Choroid plexus epithelial cell (primary cell): ENCODE data around the gene OR10A6.

Source experiments
- DNase-seq: peaks from one replicate; pipeline ENCODE4 v3.0.0-alpha.2; 2010; ENCODE audit warnings: low read depth
- H3K4me3 ChIP-seq: 2 replicates; pipeline ENCODE4 v1.5.1; 2011; ENCODE audit warnings: low read depth, mild to moderate bottlenecking, control low read depth, low read length, moderate library complexity
- TF ChIP-seq, protein P1 (sequence below): conservative IDR thresholded peaks from 2 replicates; pipeline ENCODE4 v1.5.1; 2011; ENCODE audit warnings: low read depth, mild to moderate bottlenecking, control low read depth, inconsistent platforms, low read length, moderate library complexity

Gene OR10A6

DNA sequence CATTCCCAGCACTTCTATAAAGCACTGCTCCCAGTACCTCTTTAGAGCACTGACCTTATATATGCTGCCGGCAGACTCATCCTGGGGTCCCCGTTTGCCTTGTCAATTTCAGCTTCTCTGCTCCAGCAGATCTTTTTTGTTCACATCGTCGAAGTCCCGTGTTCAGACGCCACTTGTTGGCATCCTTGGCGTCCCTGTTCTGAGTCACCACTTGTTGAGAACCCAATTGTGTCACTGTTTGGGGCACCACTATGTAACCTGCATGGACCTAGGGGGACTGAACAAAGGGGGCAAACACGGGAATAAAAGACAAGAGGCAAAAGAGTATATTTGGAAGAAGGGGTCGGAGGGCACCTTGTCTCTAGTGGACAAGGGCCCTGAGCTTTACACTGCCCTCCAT is 25.5 kb downstream of the OR10A6 start:
- DNase-seq, result no peak
- TF ChIP-seq, protein P1, sequence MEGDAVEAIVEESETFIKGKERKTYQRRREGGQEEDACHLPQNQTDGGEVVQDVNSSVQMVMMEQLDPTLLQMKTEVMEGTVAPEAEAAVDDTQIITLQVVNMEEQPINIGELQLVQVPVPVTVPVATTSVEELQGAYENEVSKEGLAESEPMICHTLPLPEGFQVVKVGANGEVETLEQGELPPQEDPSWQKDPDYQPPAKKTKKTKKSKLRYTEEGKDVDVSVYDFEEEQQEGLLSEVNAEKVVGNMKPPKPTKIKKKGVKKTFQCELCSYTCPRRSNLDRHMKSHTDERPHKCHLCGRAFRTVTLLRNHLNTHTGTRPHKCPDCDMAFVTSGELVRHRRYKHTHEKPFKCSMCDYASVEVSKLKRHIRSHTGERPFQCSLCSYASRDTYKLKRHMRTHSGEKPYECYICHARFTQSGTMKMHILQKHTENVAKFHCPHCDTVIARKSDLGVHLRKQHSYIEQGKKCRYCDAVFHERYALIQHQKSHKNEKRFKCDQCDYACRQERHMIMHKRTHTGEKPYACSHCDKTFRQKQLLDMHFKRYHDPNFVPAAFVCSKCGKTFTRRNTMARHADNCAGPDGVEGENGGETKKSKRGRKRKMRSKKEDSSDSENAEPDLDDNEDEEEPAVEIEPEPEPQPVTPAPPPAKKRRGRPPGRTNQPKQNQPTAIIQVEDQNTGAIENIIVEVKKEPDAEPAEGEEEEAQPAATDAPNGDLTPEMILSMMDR, result no peak
- no peak overlapping the region for H3K4me3 ChIP-seq

DNA sequence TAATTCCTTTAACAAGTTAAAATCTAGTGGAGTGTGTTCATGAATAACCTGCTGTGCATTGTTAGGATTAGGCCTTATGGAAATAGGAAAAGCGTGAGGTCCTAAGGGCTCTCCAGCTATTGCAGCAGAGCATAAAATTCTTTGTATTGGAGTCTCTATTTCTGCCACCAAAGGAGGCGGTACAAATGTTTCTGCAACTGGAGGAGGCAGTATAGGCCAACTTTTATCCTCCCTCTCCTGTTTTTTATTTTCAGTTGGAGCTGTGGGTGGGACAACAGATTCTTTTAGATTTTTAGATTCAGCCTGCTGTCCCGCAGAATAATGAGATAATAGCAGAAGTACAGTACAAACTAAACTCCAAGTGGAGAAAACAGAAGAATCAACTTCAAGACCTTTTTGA is 26.2 kb downstream of the OR10A6 start:
- DNase-seq, result peak; percentile 54
- TF ChIP-seq, protein P1, result peak; percentile 47
- H3K4me3 ChIP-seq, result no peak overlapping the region

DNA sequence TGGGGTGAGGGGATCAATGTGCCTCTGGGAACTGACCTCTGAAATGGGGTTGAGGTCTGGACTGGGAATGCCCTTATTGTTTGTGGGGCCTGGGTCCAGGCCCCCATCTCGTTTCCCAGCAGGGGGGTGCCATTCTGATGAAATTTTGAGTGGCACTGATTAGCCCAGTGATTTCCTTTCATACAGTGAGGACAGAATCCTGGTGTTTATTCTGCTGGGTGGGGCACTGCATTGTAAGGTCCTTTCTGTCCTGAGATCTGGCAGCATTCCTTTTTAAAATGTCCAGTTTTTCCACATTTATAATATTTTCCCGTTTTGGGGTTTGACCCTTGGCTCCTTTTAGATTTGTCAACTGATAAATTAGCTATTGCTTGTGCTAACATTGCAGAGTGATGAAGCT is 27.1 kb downstream of the OR10A6 start:
- no peak for DNase-seq
- no peak overlapping the region for H3K4me3 ChIP-seq
- TF ChIP-seq, protein P1, result no peak

DNA sequence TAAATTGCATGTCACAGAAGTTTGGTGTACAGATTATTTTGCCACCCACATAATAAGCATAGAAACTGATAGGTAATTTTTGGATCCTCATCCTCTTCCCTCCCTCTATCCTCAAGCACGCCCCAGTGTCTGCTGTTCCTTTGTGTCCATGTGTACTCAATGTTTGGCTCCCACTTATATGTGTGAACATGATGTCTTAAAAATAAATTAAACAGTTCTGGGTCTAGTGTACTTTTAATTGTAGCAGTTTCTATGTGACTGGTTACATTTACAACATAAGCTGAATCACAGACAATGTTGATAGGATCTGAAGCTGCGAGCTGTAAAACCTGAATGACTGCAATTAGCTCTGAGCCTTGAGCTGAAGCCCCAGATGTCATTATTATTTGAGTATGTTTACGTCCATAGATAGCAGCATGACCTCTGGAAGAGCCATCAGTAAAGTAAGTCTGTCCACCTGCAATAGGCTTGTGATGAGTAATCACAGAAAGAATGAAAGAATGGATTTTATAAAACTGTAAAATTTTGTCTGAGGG is 29.7 kb downstream of the OR10A6 start:
- TF ChIP-seq, protein P1, result no peak
- no peak overlapping the region for H3K4me3 ChIP-seq
- DNase-seq, result no peak

DNA sequence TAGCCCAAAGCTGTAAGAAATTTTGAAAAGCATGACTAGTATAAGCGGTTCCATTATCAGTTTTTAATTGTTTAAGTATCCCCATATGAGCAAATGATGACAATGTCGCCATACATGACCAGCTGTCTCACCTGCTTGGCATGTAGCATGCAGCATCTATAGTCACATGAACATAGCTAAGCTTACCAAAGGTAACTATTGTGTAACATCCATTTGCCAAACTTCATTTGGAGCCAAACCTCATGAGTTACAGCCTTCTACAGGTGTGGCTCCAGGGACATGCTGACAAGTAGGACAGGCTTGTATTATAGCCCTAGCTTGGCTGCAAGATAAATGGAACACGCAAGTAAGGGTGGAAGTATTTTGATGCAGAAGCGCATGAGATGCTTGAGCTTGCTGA is 30.4 kb downstream of the OR10A6 start:
- TF ChIP-seq, protein P1, result no peak
- H3K4me3 ChIP-seq, result no peak overlapping the region
- no peak for DNase-seq

DNA sequence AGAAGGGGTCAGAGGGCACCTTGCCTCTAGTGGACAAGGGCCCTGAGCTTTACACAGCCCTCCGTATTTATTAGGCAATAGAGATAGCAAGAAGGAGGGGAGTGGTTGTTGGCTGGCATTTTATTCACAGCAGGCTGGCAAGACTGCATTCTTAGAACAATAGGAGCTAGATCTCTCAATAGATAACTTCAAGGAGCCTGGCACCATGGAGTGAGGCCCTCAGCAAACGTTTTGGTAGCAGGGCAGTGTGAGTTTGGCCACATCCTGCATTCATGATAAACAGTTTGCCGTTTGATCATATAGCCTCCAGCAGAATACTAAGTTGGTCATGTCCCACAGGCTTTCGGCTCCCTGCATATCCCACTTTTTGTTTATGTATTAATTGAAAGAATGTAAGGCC is 31.6 kb downstream of the OR10A6 start:
- no peak overlapping the region for H3K4me3 ChIP-seq
- TF ChIP-seq, protein P1, result no peak
- no peak for DNase-seq

DNA sequence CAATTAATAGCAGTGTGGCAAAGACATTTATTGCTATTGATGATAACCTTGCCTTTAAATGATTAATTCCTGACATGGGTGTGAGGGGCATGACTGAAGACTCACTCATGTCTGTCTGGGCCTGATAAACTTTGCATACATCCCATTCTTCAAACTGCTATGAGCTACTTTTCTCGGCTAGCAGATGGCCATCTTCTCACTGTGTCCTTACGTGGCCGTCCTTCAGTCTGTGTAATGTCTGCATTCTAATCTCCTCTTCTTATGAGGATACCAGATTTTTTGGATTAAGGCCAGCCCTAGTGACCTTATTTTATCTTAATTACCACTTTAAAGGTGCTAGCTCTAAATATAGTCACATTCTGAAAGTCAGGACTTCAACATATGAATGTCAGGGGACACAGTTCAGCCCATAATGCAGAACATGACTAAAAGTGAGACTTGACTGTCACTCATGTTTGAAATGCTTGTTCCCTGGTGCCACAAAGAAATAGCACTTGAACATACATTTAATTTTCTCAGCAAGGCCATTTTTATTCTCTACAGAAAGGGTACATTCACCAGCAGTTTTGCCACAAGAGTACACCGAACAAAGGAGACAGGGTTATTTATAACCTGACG is 32.3 kb downstream of the OR10A6 start:
- no peak for DNase-seq
- TF ChIP-seq, protein P1, result no peak
- H3K4me3 ChIP-seq, result no peak overlapping the region
